ENCODE measurements around the gene LAIR2. TPM values are rescaled to one million over a fixed set of nuclear protein-coding genes. Genes with fewer than 3 reads are reported as not detected.

LAIR2 gene
- total and polyA plus RNA-seq, 10 of the 15 experiments (the other 5 are each of a cell fraction or from before 2014, with no cell fraction given), result not detected

DNA sequence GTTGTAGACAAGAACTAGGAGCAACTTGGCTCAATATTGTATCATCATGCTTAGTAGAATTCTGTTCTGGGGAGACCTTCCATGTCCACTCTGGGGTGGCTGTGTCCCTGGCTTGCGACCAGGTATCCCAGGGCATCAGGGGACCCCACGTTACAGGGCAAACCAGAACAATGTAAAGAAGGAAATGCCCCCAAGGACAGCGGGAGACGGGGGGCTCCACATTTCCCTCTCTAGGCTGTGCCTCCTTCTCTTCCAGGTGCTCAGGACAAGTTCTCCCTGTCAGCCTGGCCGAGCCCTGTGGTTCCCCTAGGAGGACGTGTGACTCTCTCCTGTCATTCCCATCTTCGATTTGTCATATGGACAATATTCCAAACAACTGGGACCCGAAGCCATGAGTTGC, 30.8 kb downstream of the LAIR2 start:
- CTCF ChIA-PET, result no interaction called here
- Histone ChIP-seq H3K27me3 (replicated peaks in 1 of 2; ENCODE audit: control insufficient read depth in 2 of 2, insufficient read depth in 2 of 2, low read length in 1 of 2) (no peaks in the 10 kb centered on the region), H3K36me3 (ENCODE audit: control insufficient read depth in 2 of 2, insufficient read depth in 2 of 2, low read length in 1 of 2) (no peaks in the 10 kb centered on the region), H4K20me1 (ENCODE audit: control insufficient read depth, insufficient read depth) (no peaks in the 10 kb centered on the region), H3K4me3 (no peak overlapping the region), H3K9ac (ENCODE audit: control insufficient read depth, insufficient read depth, low read length) (no peak overlapping the region), H3K27ac (ENCODE audit: control insufficient read depth, insufficient read depth) (no peak overlapping the region), H3K79me2 (ENCODE audit: control insufficient read depth, insufficient read depth, low read length) (no peaks in the 10 kb centered on the region), H3K4me2 (ENCODE audit: control insufficient read depth, insufficient read depth) (no peak overlapping the region), H2AFZ (ENCODE audit: control insufficient read depth, low read depth, low read length) (no peak overlapping the region), H3K9me3 (replicated peaks; ENCODE audit: control insufficient read depth, insufficient read depth, low read length) (no peaks in the 10 kb centered on the region), H3K4me1 (ENCODE audit: control insufficient read depth, insufficient read depth, low read length) (peaks cover 9% of the 10 kb centered on the region)
- POLR2A ChIA-PET, result interaction anchor here (0.6 kb wide), 1 partner anchor 14 kb away, joined by 3 read pairs; no protein-coding TSS in a partner anchor
- no peak for ATAC-seq
- FAIRE-seq, result no peak
- DNase-seq (ENCODE audit: low read depth, low spot score), result no peak
- RAD21 ChIA-PET (ENCODE audit: unreplicated experiment), result no interaction called here
- SMC1A ChIA-PET (ENCODE audit: uncharacterized antibody, unreplicated experiment), result interaction anchor here (1.0 kb wide), 1 partner anchor 55 kb away, joined by 3 read pairs; no protein-coding TSS in a partner anchor
- 80% methylated on average over 8 of the region's 8 CpGs for WGBS (ENCODE audit: insufficient coverage, insufficient replicate concordance, low lambda C conversion rate, missing lambda C conversion rate)
- intact Hi-C loops (cut with micrococcal nuclease; ENCODE audit: unreplicated experiment) (no loop called here), in situ Hi-C loops (cut with MboI) (no loop called here)
- no TSS peak for BruUV-seq (replicated peaks)
- TF ChIP-seq, protein P1, sequence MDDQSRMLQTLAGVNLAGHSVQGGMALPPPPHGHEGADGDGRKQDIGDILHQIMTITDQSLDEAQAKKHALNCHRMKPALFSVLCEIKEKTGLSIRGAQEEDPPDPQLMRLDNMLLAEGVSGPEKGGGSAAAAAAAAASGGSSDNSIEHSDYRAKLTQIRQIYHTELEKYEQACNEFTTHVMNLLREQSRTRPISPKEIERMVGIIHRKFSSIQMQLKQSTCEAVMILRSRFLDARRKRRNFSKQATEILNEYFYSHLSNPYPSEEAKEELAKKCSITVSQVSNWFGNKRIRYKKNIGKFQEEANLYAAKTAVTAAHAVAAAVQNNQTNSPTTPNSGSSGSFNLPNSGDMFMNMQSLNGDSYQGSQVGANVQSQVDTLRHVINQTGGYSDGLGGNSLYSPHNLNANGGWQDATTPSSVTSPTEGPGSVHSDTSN (IDR thresholded peaks at IDR 0.05; ENCODE audit: insufficient replicate concordance, low read depth, low read length), result no peak
- no peak for TF ChIP-seq ZNF622 (IDR thresholded peaks at IDR 0.05)
- TF ChIP-seq, protein P2, sequence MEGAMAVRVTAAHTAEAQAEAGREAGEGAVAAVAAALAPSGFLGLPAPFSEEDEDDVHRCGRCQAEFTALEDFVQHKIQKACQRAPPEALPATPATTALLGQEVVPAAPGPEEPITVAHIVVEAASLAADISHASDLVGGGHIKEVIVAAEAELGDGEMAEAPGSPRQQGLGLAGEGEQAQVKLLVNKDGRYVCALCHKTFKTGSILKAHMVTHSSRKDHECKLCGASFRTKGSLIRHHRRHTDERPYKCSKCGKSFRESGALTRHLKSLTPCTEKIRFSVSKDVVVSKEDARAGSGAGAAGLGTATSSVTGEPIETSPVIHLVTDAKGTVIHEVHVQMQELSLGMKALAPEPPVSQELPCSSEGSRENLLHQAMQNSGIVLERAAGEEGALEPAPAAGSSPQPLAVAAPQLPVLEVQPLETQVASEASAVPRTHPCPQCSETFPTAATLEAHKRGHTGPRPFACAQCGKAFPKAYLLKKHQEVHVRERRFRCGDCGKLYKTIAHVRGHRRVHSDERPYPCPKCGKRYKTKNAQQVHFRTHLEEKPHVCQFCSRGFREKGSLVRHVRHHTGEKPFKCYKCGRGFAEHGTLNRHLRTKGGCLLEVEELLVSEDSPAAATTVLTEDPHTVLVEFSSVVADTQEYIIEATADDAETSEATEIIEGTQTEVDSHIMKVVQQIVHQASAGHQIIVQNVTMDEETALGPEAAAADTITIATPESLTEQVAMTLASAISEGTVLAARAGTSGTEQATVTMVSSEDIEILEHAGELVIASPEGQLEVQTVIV (IDR thresholded peaks at IDR 0.05; ENCODE audit: borderline replicate concordance, partially characterized antibody), result no peak
- TF ChIP-seq, protein P3, sequence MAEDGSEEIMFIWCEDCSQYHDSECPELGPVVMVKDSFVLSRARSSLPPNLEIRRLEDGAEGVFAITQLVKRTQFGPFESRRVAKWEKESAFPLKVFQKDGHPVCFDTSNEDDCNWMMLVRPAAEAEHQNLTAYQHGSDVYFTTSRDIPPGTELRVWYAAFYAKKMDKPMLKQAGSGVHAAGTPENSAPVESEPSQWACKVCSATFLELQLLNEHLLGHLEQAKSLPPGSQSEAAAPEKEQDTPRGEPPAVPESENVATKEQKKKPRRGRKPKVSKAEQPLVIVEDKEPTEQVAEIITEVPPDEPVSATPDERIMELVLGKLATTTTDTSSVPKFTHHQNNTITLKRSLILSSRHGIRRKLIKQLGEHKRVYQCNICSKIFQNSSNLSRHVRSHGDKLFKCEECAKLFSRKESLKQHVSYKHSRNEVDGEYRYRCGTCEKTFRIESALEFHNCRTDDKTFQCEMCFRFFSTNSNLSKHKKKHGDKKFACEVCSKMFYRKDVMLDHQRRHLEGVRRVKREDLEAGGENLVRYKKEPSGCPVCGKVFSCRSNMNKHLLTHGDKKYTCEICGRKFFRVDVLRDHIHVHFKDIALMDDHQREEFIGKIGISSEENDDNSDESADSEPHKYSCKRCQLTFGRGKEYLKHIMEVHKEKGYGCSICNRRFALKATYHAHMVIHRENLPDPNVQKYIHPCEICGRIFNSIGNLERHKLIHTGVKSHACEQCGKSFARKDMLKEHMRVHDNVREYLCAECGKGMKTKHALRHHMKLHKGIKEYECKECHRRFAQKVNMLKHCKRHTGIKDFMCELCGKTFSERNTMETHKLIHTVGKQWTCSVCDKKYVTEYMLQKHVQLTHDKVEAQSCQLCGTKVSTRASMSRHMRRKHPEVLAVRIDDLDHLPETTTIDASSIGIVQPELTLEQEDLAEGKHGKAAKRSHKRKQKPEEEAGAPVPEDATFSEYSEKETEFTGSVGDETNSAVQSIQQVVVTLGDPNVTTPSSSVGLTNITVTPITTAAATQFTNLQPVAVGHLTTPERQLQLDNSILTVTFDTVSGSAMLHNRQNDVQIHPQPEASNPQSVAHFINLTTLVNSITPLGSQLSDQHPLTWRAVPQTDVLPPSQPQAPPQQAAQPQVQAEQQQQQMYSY (CRISPR knock-in tag; IDR thresholded peaks at IDR 0.05), result no peak
- no peak for TF ChIP-seq ETV6 (conservative IDR thresholded peaks at IDR 0.05 in 1 of 2, IDR thresholded peaks at IDR 0.05 in 1 of 2; ENCODE audit: borderline replicate concordance in 1 of 2, low read depth in 1 of 2)
- TF ChIP-seq, protein P4, sequence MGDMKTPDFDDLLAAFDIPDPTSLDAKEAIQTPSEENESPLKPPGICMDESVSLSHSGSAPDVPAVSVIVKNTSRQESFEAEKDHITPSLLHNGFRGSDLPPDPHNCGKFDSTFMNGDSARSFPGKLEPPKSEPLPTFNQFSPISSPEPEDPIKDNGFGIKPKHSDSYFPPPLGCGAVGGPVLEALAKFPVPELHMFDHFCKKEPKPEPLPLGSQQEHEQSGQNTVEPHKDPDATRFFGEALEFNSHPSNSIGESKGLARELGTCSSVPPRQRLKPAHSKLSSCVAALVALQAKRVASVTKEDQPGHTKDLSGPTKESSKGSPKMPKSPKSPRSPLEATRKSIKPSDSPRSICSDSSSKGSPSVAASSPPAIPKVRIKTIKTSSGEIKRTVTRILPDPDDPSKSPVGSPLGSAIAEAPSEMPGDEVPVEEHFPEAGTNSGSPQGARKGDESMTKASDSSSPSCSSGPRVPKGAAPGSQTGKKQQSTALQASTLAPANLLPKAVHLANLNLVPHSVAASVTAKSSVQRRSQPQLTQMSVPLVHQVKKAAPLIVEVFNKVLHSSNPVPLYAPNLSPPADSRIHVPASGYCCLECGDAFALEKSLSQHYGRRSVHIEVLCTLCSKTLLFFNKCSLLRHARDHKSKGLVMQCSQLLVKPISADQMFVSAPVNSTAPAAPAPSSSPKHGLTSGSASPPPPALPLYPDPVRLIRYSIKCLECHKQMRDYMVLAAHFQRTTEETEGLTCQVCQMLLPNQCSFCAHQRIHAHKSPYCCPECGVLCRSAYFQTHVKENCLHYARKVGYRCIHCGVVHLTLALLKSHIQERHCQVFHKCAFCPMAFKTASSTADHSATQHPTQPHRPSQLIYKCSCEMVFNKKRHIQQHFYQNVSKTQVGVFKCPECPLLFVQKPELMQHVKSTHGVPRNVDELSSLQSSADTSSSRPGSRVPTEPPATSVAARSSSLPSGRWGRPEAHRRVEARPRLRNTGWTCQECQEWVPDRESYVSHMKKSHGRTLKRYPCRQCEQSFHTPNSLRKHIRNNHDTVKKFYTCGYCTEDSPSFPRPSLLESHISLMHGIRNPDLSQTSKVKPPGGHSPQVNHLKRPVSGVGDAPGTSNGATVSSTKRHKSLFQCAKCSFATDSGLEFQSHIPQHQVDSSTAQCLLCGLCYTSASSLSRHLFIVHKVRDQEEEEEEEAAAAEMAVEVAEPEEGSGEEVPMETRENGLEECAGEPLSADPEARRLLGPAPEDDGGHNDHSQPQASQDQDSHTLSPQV (IDR thresholded peaks at IDR 0.05), result no peak
- no peak for TF ChIP-seq SPI1 (IDR thresholded peaks at IDR 0.05; ENCODE audit: borderline replicate concordance, insufficient read depth, low read depth, low read length)
- TF ChIP-seq SRF (IDR thresholded peaks at IDR 0.05; ENCODE audit: low read depth in 2 of 2, low read length in 2 of 2), result no peak
- no peak for TF ChIP-seq ZZZ3 (IDR thresholded peaks at IDR 0.05; ENCODE audit: control insufficient read depth, insufficient read length, low read depth)
- TF ChIP-seq HCFC1 (IDR thresholded peaks at IDR 0.05; ENCODE audit: low read length), result no peak
- no peak for TF ChIP-seq TBL1XR1 (IDR thresholded peaks at IDR 0.05; ENCODE audit: low read depth, low read length)
- TF ChIP-seq KDM1A (IDR thresholded peaks at IDR 0.05; ENCODE audit: borderline replicate concordance), result no peak
